ENCODE data around the gene RAPGEF6.
"Not testable (repeated sequence)": the region's sequence is repeated elsewhere in the genome, so short reads cannot be mapped to it uniquely, and the experiment has no call there.

Gene RAPGEF6

GRCh38 chr5:131639148-131639547 is 4.1 kb upstream of the RAPGEF6 start:
- DNase-seq = no peak

GRCh38 chr5:131637694-131638093 is 2.7 kb upstream of the RAPGEF6 start:
- no peak for DNase-seq

- no peak for DNase-seq
Observed at GRCh38 chr5:131635684-131636572, 899 bp upstream of the RAPGEF6 start.

GRCh38 chr5:131634666-131634995 is 398 bp downstream of the RAPGEF6 start:
- DNase-seq = no peak

- no peak for DNase-seq
Observed at GRCh38 chr5:131634238-131634637, 791 bp downstream of the RAPGEF6 start.

- DNase-seq = no peak
Observed at GRCh38 chr5:131633830-131634229, 1.2 kb downstream of the RAPGEF6 start.

GRCh38 chr5:131630963-131631350 is 4.1 kb downstream of the RAPGEF6 start:
- DNase-seq = no peak

- no peak for DNase-seq
Observed at GRCh38 chr5:131630208-131630962, 4.6 kb downstream of the RAPGEF6 start.

- no peak for DNase-seq
Observed at GRCh38 chr5:131628990-131629389, 6.0 kb downstream of the RAPGEF6 start.

- no peak for DNase-seq
Observed at GRCh38 chr5:131627207-131627865, 7.7 kb downstream of the RAPGEF6 start.

- DNase-seq = no peak
Observed at GRCh38 chr5:131622633-131623032, 12.4 kb downstream of the RAPGEF6 start.

- DNase-seq = not testable (repeated sequence)
Observed at GRCh38 chr5:131621164-131621563, 13.9 kb downstream of the RAPGEF6 start.

- DNase-seq = no peak
Observed at GRCh38 chr5:131619102-131619501, 15.9 kb downstream of the RAPGEF6 start.

- no peak for DNase-seq
Observed at GRCh38 chr5:131617140-131617822, 17.7 kb downstream of the RAPGEF6 start.

GRCh38 chr5:131615957-131616356 is 19.1 kb downstream of the RAPGEF6 start:
- DNase-seq = no peak

GRCh38 chr5:131613423-131613822 is 21.6 kb downstream of the RAPGEF6 start:
- no peak for DNase-seq

- DNase-seq = no peak
Observed at GRCh38 chr5:131611064-131611381, 24.0 kb downstream of the RAPGEF6 start.

GRCh38 chr5:131610198-131611063 is 24.6 kb downstream of the RAPGEF6 start:
- DNase-seq = no peak

- no peak for DNase-seq
Observed at GRCh38 chr5:131609774-131610173, 25.3 kb downstream of the RAPGEF6 start.

GRCh38 chr5:131608597-131608996 is 26.4 kb downstream of the RAPGEF6 start:
- no peak for DNase-seq

- DNase-seq = no peak
Observed at GRCh38 chr5:131607903-131608540, 27.0 kb downstream of the RAPGEF6 start.

- DNase-seq = no peak
Observed at GRCh38 chr5:131607418-131607817, 27.6 kb downstream of the RAPGEF6 start.
